ENCODE results near the gene MIB2. TPM values are rescaled to one million over a fixed set of nuclear protein-coding genes. Genes with fewer than 3 reads are reported as not detected.

MIB2 gene
- total and polyA plus RNA-seq, 2 of the 4 experiments (the other 2 are of a cell fraction), result 17.2 to 47.8 TPM

DNA sequence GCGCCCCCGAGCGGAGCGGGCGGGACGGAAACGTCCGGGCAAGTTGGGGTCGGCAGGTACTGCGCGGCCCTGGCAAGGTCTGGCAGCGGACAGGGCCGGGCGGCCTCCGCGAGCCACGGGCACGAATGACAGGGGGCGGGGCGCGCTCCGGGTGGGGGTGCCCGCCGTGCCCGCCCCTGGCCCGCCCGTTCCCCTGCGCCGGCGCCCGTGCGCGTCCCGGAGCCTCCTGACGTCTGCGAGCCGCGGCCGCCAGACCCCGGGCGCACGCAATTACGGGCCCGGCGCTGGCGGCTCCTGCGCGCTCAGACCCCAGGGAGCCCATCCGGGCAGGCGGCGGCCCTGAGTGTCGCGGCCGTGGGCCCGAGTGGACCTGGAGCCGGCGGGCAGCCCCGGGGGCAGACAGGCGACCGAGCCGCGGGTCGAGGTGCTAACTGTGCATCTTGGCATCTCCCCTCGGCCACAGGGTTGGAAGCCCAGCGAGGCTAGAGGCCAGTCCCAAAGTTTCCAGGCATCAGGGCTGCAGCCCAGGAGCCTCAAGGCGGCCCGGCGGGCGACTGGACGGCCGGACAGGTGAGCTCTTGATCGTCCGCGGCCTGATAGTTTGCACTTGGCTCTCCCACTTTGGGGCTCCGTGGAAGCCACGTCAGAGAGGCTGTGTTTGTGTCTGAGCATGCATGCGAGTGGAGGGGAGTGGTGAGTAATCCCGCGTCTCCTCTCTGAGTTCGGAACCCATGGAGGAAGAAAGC, 918 bp downstream of the MIB2 start:
- no peak overlapping the region for H3K18ac ChIP-seq (ENCODE audit: low read depth, low read length)
- no peak overlapping the region; a peak in 1 of 4 replicates for H4K8ac ChIP-seq (ENCODE audit: low read depth in 2 of 2, low read length in 2 of 2)
- intact Hi-C loops (cut with micrococcal nuclease), result no loop called here
- H4K5ac ChIP-seq (ENCODE audit: low read depth, low read length), result peak overlapping the region; percentile 42; the same call in 1 of the 2 replicates
- CTCF ChIA-PET, result no interaction called here
- H3K4me2 ChIP-seq (ENCODE audit: low read depth, low read length), result peak overlapping the region; percentile 85
- in situ Hi-C loops (cut with MboI; ENCODE audit: low sequenced_read_pairs), result no loop called here
- H2BK120ac ChIP-seq (ENCODE audit: low read depth, low read length), result no peak overlapping the region
- H2BK5ac ChIP-seq (ENCODE audit: low read depth, low read length, poor library complexity, severe bottlenecking), result peak overlapping the region; percentile 91
- peak overlapping the region; percentile 47; the same call in 1 of the 2 replicates for H3K4ac ChIP-seq (ENCODE audit: low read depth, low read length)
- dilution Hi-C loops (cut with HindIII; ENCODE audit: low sequenced_read_pairs, unreplicated experiment), result no loop called here
- H2BK20ac ChIP-seq (ENCODE audit: low read depth, low read length), result no peak overlapping the region
- 0 out of 2 replicates have a peak overlapping the region, but pooled peaks have one; percentile 40 for H3K14ac ChIP-seq (replicated peaks; ENCODE audit: low read depth, low read length)
- ATAC-seq (ENCODE audit: low read depth) (peak; percentile 57), DNase-seq (peak; percentile 37)
- H3K4me1 ChIP-seq (ENCODE audit: control insufficient read depth, insufficient read depth, low read length), result peaks cover 7% of the 10 kb centered on the region
- peaks cover 41% of the 10 kb centered on the region for H4K20me1 ChIP-seq (ENCODE audit: insufficient read depth, low read length)
- H2AK5ac ChIP-seq (ENCODE audit: low read depth, low read length), result no peak overlapping the region
- H4K91ac ChIP-seq (ENCODE audit: insufficient read depth, low read depth, low read length), result no peak overlapping the region
- peak overlapping the region; percentile 69 for H3K9ac ChIP-seq (ENCODE audit: low read depth, low read length)
- no peak overlapping the region for H3K56ac ChIP-seq (ENCODE audit: extremely low read depth, insufficient read depth, low read length)
- H2AFZ ChIP-seq (replicated peaks; ENCODE audit: low read length, poor library complexity), result peak overlapping the region; percentile 95
- H3K27me3 ChIP-seq (ENCODE audit: control insufficient read depth, insufficient read depth, low read length), result no peaks in the 10 kb centered on the region
- H3K79me1 ChIP-seq (ENCODE audit: low read depth in 1 of 2, low read length in 2 of 2), result peaks cover 16 to 58% of the 10 kb centered on the region in 2 experiments; a peak in 3 of 4 replicates
- peaks cover 10% of the 10 kb centered on the region; the same call in 1 of the 2 replicates for H3K36me3 ChIP-seq (ENCODE audit: control insufficient read depth, insufficient read depth, low read length)
- H3K9me3 ChIP-seq (ENCODE audit: control insufficient read depth, insufficient read depth, low read length), result no peaks in the 10 kb centered on the region
- peak overlapping the region; percentile 94 for H3K4me3 ChIP-seq (ENCODE audit: insufficient read depth, low read depth, low read length)
- POLR2A ChIA-PET (ENCODE audit: unreplicated experiment), result no interaction called here
- peak overlapping the region; percentile 85 for H3K27ac ChIP-seq (ENCODE audit: insufficient read depth, low read length)
- peak overlapping the region; percentile 98 for H2AK9ac ChIP-seq (replicated peaks; ENCODE audit: low read depth, low read length, poor library complexity)
- no peak overlapping the region for H2BK15ac ChIP-seq (ENCODE audit: low read depth, low read length)
- BruUV-seq (replicated peaks), result no TSS peak
- H3K23ac ChIP-seq (ENCODE audit: low read depth, low read length), result peak overlapping the region; percentile 64; the same call in 1 of the 2 replicates
- 9% methylated on average over 65 of the region's 80 CpGs; no CpG with 5 or more reads in 1 of the 2 experiments for WGBS, 2 experiments (ENCODE audit: extremely low coverage in 2 of 2, insufficient read length in 1 of 2)
- H3K9me1 ChIP-seq (ENCODE audit: insufficient read depth, low read length), result peaks cover 11% of the 10 kb centered on the region; the same call in 1 of the 2 replicates
- peak; percentile 20; the same call in 1 of the 2 replicates for TF ChIP-seq MAZ (IDR thresholded peaks at IDR 0.05; ENCODE audit: borderline replicate concordance, low read depth, low read length)
- no peak for TF ChIP-seq USF2 (IDR thresholded peaks at IDR 0.05; ENCODE audit: low read depth, low read length)
- TF ChIP-seq BHLHE40 (IDR thresholded peaks at IDR 0.05; ENCODE audit: low read depth, low read length), result no peak
- TF ChIP-seq CHD1 (IDR thresholded peaks at IDR 0.05; ENCODE audit: low read depth, low read length), result peak; percentile 19; the same call in 1 of the 2 replicates
- TF ChIP-seq NFE2L2 (IDR thresholded peaks at IDR 0.05; ENCODE audit: low read depth, low read length), result no peak
- no peak; the same call in 1 of the 2 replicates for TF ChIP-seq POLR2A (IDR thresholded peaks at IDR 0.05; ENCODE audit: low read depth, low read length)
- no peak for TF ChIP-seq SMC3 (IDR thresholded peaks at IDR 0.05; ENCODE audit: low read depth, low read length)
- TF ChIP-seq RFX5 (IDR thresholded peaks at IDR 0.05; ENCODE audit: low read depth, low read length), result no peak
- TF ChIP-seq MAFK (IDR thresholded peaks at IDR 0.05; ENCODE audit: low read depth, low read length), result no peak
- peak; percentile 34; the same call in 1 of the 2 replicates for TF ChIP-seq MXI1 (IDR thresholded peaks at IDR 0.05; ENCODE audit: borderline replicate concordance, low read depth, low read length)
- TF ChIP-seq, protein P1, sequence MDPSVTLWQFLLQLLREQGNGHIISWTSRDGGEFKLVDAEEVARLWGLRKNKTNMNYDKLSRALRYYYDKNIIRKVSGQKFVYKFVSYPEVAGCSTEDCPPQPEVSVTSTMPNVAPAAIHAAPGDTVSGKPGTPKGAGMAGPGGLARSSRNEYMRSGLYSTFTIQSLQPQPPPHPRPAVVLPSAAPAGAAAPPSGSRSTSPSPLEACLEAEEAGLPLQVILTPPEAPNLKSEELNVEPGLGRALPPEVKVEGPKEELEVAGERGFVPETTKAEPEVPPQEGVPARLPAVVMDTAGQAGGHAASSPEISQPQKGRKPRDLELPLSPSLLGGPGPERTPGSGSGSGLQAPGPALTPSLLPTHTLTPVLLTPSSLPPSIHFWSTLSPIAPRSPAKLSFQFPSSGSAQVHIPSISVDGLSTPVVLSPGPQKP (IDR thresholded peaks at IDR 0.05; ENCODE audit: borderline replicate concordance, low read depth, low read length), result no peak
- no peak for TF ChIP-seq RCOR1 (IDR thresholded peaks at IDR 0.05; ENCODE audit: insufficient replicate concordance, low read length)
- TF ChIP-seq FOS (IDR thresholded peaks at IDR 0.05; ENCODE audit: low read depth, low read length), result no peak
- TF ChIP-seq CTCF (conservative IDR thresholded peaks at IDR 0.05; ENCODE audit: low read depth, low read length), result no peak
